Measurements from ENCODE around the gene MRPL44.

DNA sequence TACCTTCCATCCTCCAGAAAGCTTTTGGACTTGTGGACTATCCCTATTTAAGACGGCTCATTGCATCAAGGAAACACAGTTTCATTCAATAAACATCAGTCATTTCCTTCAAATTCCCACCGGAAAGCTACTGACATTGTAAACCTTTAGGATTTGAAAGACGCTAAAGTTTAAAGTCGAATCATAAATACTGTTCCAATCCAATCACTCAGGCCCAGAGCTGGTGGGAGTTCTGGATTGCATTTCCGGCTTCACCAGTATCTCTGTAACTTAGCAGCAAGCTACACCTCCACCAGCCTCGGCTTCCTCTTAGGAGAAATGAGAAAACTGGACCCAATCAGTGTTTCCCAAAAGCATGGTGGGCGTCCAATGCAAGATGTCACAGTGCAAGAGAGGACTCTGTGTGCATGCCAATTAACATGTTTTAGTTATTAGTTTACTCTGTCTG lies 13.7 kb upstream of the MRPL44 start:
- TF ChIP-seq CTCF (IDR thresholded peaks at IDR 0.05; ENCODE audit: low read depth, low read length): no peak
- TF ChIP-seq EZH2phosphoT487 (IDR thresholded peaks at IDR 0.05; ENCODE audit: low read depth): no peak

All from OCI-LY3 (cell line).